HG03095 (cell line): ENCODE results near the gene RMP24.

Experiments
- ATAC-seq: cut with Tn5 transposase; IDR thresholded peaks from one replicate; pipeline ENCODE4 v1.9.1; 2021; ENCODE audit warnings: moderate library complexity; ENCODE audit not compliant: unreplicated experiment

The RMP24 gene

GRCh38 chr18:35972197-35973000 is at the start of gene RMP24:
Gene RMP24, plus strand, starts transcription at chr18:35972679.
- peak; percentile 90 for ATAC-seq

- no peak for ATAC-seq
Measured at GRCh38 chr18:35923939-35924684, 48.4 kb upstream of the RMP24 start.

- ATAC-seq, result no peak
Measured at GRCh38 chr18:35926884-35927283, 45.6 kb upstream of the RMP24 start.

DNA sequence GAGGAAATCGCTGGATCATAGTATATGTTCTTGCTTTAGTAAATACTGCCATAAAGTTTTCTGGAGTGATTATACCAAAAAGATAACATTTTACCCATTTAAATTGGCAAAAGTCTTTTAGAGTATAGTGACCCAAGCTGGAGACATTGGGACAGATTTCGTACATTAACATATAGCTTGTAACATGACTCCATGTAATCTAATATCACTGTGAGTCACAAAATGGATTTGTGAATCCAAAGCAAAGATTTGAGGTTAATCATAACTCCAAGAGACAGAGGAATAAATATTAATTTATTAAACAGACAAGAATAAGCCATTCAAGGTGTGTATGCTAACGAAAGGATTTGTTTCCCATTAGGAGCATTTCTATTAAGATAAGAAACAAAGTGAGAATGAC is 45.0 kb upstream of the RMP24 start:
- ATAC-seq, result no peak

DNA sequence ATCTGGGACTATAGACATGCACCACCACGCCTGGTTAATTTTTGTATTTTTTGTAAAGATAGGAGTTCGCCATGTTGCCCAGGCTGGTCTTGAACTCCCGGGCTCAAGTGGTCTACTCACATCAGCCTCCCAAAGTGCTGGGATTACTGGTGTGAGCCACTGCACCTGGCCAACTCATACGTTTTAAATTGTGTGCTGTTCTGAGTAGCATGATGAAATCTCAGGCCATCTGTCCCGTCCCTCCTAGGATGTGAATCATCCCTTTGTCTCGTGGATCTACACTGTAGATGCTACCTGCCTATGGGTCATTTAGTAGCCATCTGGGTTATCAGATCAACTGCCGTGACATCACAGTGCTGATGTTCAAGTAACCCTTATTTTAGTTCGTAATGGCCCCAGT is 38.5 kb upstream of the RMP24 start:
- ATAC-seq, result no peak

- ATAC-seq, result no peak
Measured at GRCh38 chr18:35934891-35935290, 37.6 kb upstream of the RMP24 start.

DNA sequence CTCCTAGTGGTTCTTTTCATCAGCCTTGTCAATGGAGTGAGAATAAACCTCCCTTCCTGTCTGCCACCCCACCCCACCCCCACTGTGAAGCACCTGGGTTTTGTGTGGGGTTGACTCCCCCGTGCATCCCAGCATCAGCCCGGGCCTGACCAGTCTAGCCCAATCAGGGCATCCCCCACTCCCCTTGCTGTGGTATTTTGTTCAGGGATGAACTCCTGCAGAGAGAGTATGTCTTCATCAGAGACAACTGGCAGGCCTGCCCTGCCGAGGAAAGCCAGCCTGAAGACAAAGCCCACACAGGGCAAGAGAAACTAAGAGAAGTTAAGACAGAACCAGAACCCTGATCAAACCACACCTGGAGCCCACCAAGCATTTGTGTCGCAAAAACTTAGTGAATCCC is 36.7 kb upstream of the RMP24 start:
- no peak for ATAC-seq

GRCh38 chr18:35936951-35937350 is 35.5 kb upstream of the RMP24 start:
- ATAC-seq, result no peak

- no peak for ATAC-seq
Measured at GRCh38 chr18:35938158-35938557, 34.3 kb upstream of the RMP24 start.

GRCh38 chr18:35938562-35938961 is 33.9 kb upstream of the RMP24 start:
- ATAC-seq, result no peak

- no peak for ATAC-seq
Measured at GRCh38 chr18:35939138-35939537, 33.3 kb upstream of the RMP24 start.

DNA sequence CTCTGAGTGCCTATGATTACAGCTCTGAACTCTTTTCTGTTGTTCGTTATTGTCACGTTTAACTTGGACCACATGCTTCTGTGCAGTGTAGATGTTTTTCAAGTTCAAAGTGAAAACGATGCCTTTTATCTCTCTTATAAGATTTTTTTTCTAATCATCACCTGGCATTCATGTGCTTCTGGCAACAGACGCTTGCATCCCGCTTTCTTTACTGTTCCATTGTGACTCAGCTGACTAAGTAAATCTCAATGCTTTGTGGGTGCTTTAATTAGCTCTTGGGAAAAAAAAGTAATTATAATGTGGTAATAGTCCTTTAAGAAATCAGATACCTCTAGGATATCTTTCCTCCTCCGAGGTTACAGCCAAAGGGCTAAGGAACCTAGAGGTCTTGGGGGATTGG is 31.2 kb upstream of the RMP24 start:
- no peak for ATAC-seq

DNA sequence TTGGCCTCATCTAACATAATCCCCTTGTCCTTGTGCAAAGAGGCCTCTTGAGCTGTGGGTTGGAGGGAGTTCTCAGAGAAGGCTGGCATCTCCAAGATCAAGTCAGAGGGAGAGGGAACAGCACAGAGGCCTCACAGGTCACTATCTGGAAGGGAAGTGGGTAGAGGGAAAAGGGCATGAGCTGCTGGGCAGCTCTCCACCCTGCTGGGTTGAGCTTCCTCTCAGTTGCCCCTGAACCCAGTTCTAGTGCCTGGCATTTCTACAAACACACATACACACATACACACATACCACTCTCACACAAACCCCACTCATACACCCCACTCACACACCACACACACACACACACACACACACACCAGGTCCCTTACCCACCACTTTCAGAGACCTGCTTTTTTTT is 30.3 kb upstream of the RMP24 start:
- no peak for ATAC-seq

- no peak for ATAC-seq
Measured at GRCh38 chr18:35942661-35943060, 29.8 kb upstream of the RMP24 start.

DNA sequence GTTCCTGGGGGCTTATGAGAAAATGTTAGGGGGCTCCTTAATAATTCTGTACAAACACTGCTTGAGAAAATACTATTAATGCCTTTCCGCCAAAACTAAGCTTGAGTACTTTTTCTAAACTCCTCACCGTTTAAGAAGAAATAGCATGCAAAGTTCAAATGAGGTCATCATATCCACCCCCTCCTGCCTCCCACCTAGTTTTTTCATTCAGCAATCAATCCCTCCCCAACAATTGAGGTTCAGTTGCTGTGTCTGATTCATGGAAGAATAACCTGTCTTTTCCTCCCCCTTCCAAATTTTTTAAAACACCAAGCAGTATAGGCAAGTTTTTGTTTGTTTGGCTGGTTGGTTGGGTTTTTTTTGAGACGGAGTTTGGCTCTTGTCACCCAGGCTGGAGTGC is 24.4 kb upstream of the RMP24 start:
- no peak for ATAC-seq

DNA sequence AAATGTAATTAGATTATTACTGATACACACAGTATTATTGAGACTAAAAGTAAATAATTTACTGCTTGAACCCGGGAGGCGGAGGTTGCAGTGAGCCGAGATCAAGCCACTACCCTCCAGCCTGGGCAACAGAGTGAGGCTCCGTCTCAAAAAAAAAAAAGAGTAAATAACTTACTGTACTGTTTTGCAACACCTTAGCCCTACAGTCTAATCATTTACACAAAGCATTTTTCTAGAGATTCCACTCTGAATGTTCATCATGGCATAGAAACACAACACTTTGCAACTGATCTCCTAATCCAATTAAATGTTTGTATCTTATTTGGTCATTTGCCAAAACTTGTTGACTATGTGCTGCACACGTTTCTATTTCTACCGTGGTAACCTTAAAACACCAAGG is 23.4 kb upstream of the RMP24 start:
- no peak for ATAC-seq

DNA sequence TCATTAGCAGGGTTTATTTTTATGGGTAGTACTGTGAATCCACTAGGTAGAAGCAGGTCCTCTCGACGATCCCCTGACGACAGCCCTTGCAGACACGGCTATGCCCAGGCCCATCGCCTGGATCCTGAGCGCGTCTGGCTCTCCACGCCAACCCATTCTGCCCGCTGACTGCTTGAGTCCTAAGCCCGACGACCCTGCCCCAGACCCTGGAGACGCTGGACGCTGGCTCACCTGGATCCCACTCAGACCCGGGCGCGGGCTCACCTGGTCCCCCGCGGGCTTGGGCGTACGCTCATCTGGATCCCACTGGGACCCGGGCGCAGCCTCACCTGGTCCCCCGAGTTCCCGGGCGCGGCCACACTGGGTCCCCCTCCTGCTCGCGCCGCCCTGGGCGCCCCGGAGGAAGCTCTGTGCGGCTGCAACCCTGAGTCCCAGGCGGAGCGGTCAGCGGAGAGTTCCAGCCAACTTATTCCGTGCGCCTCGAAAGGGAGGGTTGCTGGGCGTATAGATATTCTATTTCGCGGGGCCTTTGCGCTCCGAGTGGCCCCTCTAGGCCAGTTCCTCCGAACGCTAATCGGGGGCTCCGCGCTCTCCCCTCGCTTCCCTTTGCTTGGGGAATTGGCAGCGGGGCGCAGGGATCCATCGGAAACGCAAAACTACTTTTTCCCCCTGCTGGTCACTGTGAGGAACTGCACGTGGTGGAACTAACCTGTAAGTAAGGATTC is 22.4 kb upstream of the RMP24 start:
- no peak for ATAC-seq

DNA sequence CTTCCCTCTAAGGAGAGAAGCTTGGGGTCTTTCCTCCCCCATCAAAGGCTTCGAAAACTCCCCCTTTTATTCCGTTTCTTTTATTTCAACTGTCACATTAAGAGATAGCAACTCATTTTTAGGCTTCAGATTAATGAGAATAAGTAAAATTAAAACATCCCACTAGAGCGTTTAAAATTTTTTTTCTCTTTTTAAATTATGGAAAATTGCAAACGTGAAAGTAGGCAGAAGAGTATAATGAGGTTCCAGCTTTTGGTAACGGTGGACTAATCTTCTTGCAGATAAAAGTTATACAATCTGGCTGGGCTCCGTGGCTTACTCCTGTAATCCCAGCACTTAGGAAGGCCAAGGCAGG is 21.9 kb upstream of the RMP24 start:
- no peak for ATAC-seq

DNA sequence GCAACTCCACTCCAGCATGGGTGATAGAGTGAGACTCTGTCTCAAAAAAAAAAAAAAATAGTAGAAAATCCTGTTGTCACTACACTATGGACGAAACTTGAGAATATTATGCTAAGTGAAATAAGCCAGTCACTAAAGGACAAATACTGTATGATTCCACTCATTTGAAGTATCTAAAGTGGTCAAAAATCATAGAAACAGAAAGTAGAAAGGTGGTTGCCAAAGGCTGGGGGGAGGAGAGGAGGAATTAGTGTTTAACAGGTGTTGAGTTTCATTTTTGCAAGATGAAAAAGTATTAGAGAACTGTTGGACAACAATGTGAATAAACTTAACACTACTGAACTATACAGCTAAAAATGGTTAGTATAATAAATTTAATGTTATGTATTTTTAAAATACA is 18.8 kb upstream of the RMP24 start:
- ATAC-seq, result peak; percentile 75

- no peak for ATAC-seq
Measured at GRCh38 chr18:35956226-35956625, 16.3 kb upstream of the RMP24 start.

DNA sequence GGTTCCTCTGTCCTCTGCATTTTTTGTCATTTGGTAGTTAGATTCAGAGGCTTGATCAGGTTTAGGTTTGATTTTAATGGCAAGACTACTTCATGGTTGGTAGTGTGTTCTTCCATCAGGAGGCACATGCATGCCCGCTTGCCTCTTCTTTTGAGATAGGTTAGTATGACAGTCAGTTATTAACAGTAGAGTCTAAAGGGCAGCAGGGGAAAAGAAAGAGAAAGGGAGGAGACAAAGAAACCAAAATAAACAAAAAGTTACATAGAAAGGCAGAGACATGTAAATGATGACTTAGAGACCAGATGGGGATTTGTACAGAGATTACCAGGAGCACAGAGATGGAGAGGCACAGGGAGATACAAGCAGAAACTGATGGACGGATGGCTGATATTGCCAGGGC is 10.2 kb upstream of the RMP24 start:
- no peak for ATAC-seq

- no peak for ATAC-seq
Measured at GRCh38 chr18:35964319-35964718, 8.2 kb upstream of the RMP24 start.
